K562 (cell line): ENCODE results near the gene CRIP1. TPM values are rescaled to one million over a fixed set of nuclear protein-coding genes. Genes with fewer than 3 reads are reported as not detected.

ENCODE experiments used
- ATAC-seq: fragments of 200-7000 bp; cut with Tn5 transposase; 3 replicates; pipeline ENCODE4 v1.9.1; 2020; ENCODE audit warnings: moderate library complexity
- BruUV-seq: library from RNA; stranded (reverse); fragments of 400-500 nt; replicated peaks from 2 replicates; lab custom pipeline; 2021; lab: Mats Ljungman, UMichigan
- CTCF ChIA-PET: fragments of 300-600 bp; formaldehyde crosslinking; extraction: SDS; loops from one replicate; lab custom pipeline; 2021; ENCODE audit warnings: low intra/inter-chr PET ratio; lab: Yijun Ruan, JAX
- POLR2A ChIA-PET: fragments of 300-600, 350-650 bp; sonication (Branson Sonifier 250); formaldehyde crosslinking; extraction: SDS; loops from one replicate; lab custom pipeline; 2021; ENCODE audit warnings: antibody characterized with exemption, inconsistent platforms; lab: Yijun Ruan, JAX
- DNase-seq, 4 experiments: peaks; one replicate each; pipeline versions ENCODE4 v3.0.0 to v3.0.0-alpha.2; 2011 to 2018; ENCODE audit warnings: low spot score in 3 of 4, mixed read lengths in 3 of 4; ENCODE audit errors: extremely low read depth in 1 of 4
- FAIRE-seq: peaks from 2 replicates; lab custom pipeline; 2011; peaks lifted over from hg19 to GRCh38; lab: Jason Lieb, UNC
- H2AFZ ChIP-seq: 2 replicates; pipeline ENCODE4 v1.6.0; 2011; ENCODE audit warnings: low read depth, low read length, control low read depth, inconsistent platforms
- H3K27ac ChIP-seq: fragments of 200-600 bp; 3 replicates; pipeline ENCODE4 v1.8.0; 2011; ENCODE audit warnings: low read depth, mild to moderate bottlenecking, control low read depth, inconsistent platforms, low read length, moderate library complexity, mixed read lengths; ENCODE audit errors: extremely low read depth
- H3K27me3 ChIP-seq, 2 experiments: fragments of 300-600 bp in 1 of 2; 2 replicates in 1 of 2; 3 replicates in 1 of 2; pipeline versions ENCODE4 v1.6.0 to v1.8.0; 2011; ENCODE audit warnings: inconsistent platforms in 2 of 2, low read length in 2 of 2, mild to moderate bottlenecking in 1 of 2, mixed read lengths in 1 of 2, moderate library complexity in 1 of 2; ENCODE audit not compliant: control insufficient read depth in 2 of 2, insufficient read depth in 2 of 2
- H3K36me3 ChIP-seq: fragments of 300-600 bp; 3 replicates; pipeline ENCODE4 v1.8.0; 2011; ENCODE audit warnings: mild to moderate bottlenecking, low read length, inconsistent platforms; ENCODE audit not compliant: control insufficient read depth, insufficient read depth
- H3K4me1 ChIP-seq, 2 experiments: fragments of 200-600 bp in 1 of 2; replicated peaks in 1 of 2; 2 replicates in 1 of 2; 3 replicates in 1 of 2; pipeline versions ENCODE4 v1.5.1 to v1.8.0; 2011; ENCODE audit warnings: inconsistent platforms in 2 of 2, low read length in 2 of 2, mild to moderate bottlenecking in 1 of 2, mixed read lengths in 1 of 2, moderate library complexity in 1 of 2; ENCODE audit not compliant: control insufficient read depth in 2 of 2, insufficient read depth in 2 of 2
- H3K4me2 ChIP-seq: 2 replicates; pipeline ENCODE4 v1.6.1; 2011; ENCODE audit warnings: low read length, control low read depth, inconsistent platforms, mixed read lengths; ENCODE audit not compliant: insufficient read depth
- H3K4me3 ChIP-seq: fragments of 200-600 bp; sonication (generic), shearing (Covaris generic); 2 replicates; pipeline ENCODE4 v1.5.1; 2016; ENCODE audit warnings: control low read depth, inconsistent platforms
- H3K79me2 ChIP-seq: fragments of 200-600 bp; 3 replicates; pipeline ENCODE4 v1.8.0; 2011; ENCODE audit warnings: low read length, inconsistent platforms; ENCODE audit not compliant: control insufficient read depth, insufficient read depth
- H3K9ac ChIP-seq, 2 experiments: 2 replicates each; pipeline versions ENCODE4 v1.6.0 to v1.6.1; 2011; ENCODE audit warnings: low read depth in 2 of 2, low read length in 2 of 2, control low read depth in 1 of 2, inconsistent platforms in 1 of 2, mild to moderate bottlenecking in 1 of 2, mixed read lengths in 1 of 2; ENCODE audit not compliant: insufficient read depth in 1 of 2
- H3K9me1 ChIP-seq: one replicate; pipeline ENCODE4 v1.6.0; 2011; ENCODE audit warnings: inconsistent platforms, mild to moderate bottlenecking, low read length, moderate library complexity; ENCODE audit not compliant: control insufficient read depth, insufficient read depth
- H3K9me3 ChIP-seq: replicated peaks from 2 replicates; pipeline ENCODE4 v1.5.1; 2011; ENCODE audit warnings: low read depth, low read length, inconsistent platforms; ENCODE audit not compliant: control insufficient read depth, insufficient read depth
- H4K20me1 ChIP-seq: replicated peaks from 2 replicates; pipeline ENCODE4 v1.6.1; 2011; ENCODE audit warnings: low read length, inconsistent platforms, mixed read lengths; ENCODE audit not compliant: control insufficient read depth, insufficient read depth
- BHLHE40 ChIP-seq: IDR thresholded peaks from 2 replicates; pipeline ENCODE4 v1.6.1; 2011; ENCODE audit warnings: low read length, improper control_type of control experiment
- CXXC5 ChIP-seq: fragments of 250-450 bp; sonication (Bioruptor Pico); IDR thresholded peaks from 2 replicates; pipeline ENCODE4 v1.8.0; 2022; ENCODE audit warnings: inconsistent platforms, mild to moderate bottlenecking, moderate library complexity
- DDX20 ChIP-seq: fragments of 450-650 bp; IDR thresholded peaks from 2 replicates; pipeline ENCODE4 v1.6.1; 2016; ENCODE audit warnings: missing genetic modification characterization, low read depth, mild to moderate bottlenecking, missing compliant biosample characterization, moderate library complexity
- DPF2 ChIP-seq: fragments of 450-650 bp; IDR thresholded peaks from 2 replicates; pipeline ENCODE4 v1.6.1; 2016
- EGR1 ChIP-seq: fragments of 450-650 bp; conservative IDR thresholded peaks from 2 replicates; pipeline ENCODE4 v1.6.1; 2017; ENCODE audit warnings: mild to moderate bottlenecking
- EP300 ChIP-seq: IDR thresholded peaks from 2 replicates; pipeline ENCODE4 v1.6.1; 2012; ENCODE audit warnings: low read length, improper control_type of control experiment
- FOXA1 ChIP-seq: fragments of 450-650 bp; IDR thresholded peaks from 2 replicates; pipeline ENCODE4 v1.6.1; 2016; ENCODE audit warnings: mild to moderate bottlenecking, borderline replicate concordance
- FOXA3 ChIP-seq, 2 experiments: fragments of 450-650 bp in 1 of 2; sonication (generic) in 1 of 2; formaldehyde crosslinking; IDR thresholded peaks in 1 of 2; conservative IDR thresholded peaks in 1 of 2; 2 replicates each; pipeline versions ENCODE4 v1.4.0 to v1.8.0; 2020 to 2022; ENCODE audit warnings: mild to moderate bottlenecking in 2 of 2, missing genetic modification reagents in 1 of 2
- IFI16 ChIP-seq: fragments of 250-450 bp; sonication (Bioruptor Pico); IDR thresholded peaks from 2 replicates; pipeline ENCODE4 v2.1.2; 2022; ENCODE audit warnings: mild to moderate bottlenecking, inconsistent platforms
- LARP7 ChIP-seq: fragments of 450-650 bp; IDR thresholded peaks from 2 replicates; pipeline ENCODE4 v1.6.1; 2016
- MAZ ChIP-seq, 2 experiments: fragments of 450-650 bp in 1 of 2; sonication (generic) in 1 of 2; formaldehyde crosslinking; IDR thresholded peaks in 1 of 2; conservative IDR thresholded peaks in 1 of 2; 2 replicates each; pipeline versions ENCODE4 v1.4.0 to v1.5.0; 2020; ENCODE audit warnings: mild to moderate bottlenecking in 1 of 2, missing genetic modification reagents in 1 of 2
- MEIS2 ChIP-seq: fragments of 450-650 bp; IDR thresholded peaks from 2 replicates; pipeline ENCODE4 v1.6.1; 2014; ENCODE audit warnings: mild to moderate bottlenecking; ENCODE audit not compliant: partially characterized antibody
- MYNN ChIP-seq, 2 experiments: sonication (generic); formaldehyde crosslinking in 1 of 2; IDR thresholded peaks; 2 replicates each; pipeline versions ENCODE4 v1.5.0 to v1.6.1; 2016 to 2020; ENCODE audit warnings: antibody characterized with exemption in 1 of 2, missing genetic modification reagents in 1 of 2
- POLR2B ChIP-seq: fragments of 450-650 bp; IDR thresholded peaks from 2 replicates; pipeline ENCODE4 v1.6.1; 2018; ENCODE audit warnings: low read depth; ENCODE audit not compliant: partially characterized antibody
- SIX5 ChIP-seq, 2 experiments: IDR thresholded peaks; 2 replicates each; pipeline ENCODE4 v1.6.1; 2011; ENCODE audit warnings: low read length in 2 of 2, borderline replicate concordance in 1 of 2, low read depth in 1 of 2, mild to moderate bottlenecking in 1 of 2, moderate library complexity in 1 of 2; ENCODE audit not compliant: insufficient read depth in 1 of 2
- SMARCA5 ChIP-seq: fragments of 450-650 bp; IDR thresholded peaks from 2 replicates; pipeline ENCODE4 v1.6.1; 2016
- SMC3 ChIP-seq: conservative IDR thresholded peaks from 2 replicates; pipeline ENCODE4 v1.6.1; 2011; ENCODE audit warnings: low read depth, low read length, improper control_type of control experiment; ENCODE audit not compliant: insufficient read depth
- SREBF2 ChIP-seq: sonication (generic); formaldehyde crosslinking; IDR thresholded peaks from 2 replicates; pipeline ENCODE4 v1.4.0; 2020; ENCODE audit warnings: mild to moderate bottlenecking, missing genetic modification reagents
- USF2 ChIP-seq: sonication (generic); formaldehyde crosslinking; IDR thresholded peaks from 2 replicates; pipeline ENCODE4 v1.5.0; 2020; ENCODE audit warnings: missing genetic modification reagents
- ZNF232 ChIP-seq: sonication (generic); formaldehyde crosslinking; IDR thresholded peaks from 2 replicates; pipeline ENCODE4 v1.8.0; 2022; ENCODE audit warnings: mild to moderate bottlenecking, missing genetic modification reagents
- ZNF347 ChIP-seq: fragments of 450-650 bp; formaldehyde crosslinking; IDR thresholded peaks from 2 replicates; pipeline ENCODE4 v1.4.0; 2020; ENCODE audit warnings: low read depth, mild to moderate bottlenecking, moderate library complexity
- ZNF445 ChIP-seq: fragments of 250-450 bp; sonication (Bioruptor Pico); IDR thresholded peaks from 2 replicates; pipeline ENCODE4 v1.4.0; 2020; ENCODE audit warnings: low read depth, mild to moderate bottlenecking, moderate library complexity
- ZNF655 ChIP-seq: fragments of 250-450 bp; sonication (Bioruptor Pico); IDR thresholded peaks from 2 replicates; pipeline ENCODE4 v1.5.0; 2021
- WGBS: fragments of 100-300 bp; shearing (Covaris generic); methylation state at CpG from one replicate; pipeline ENCODE4 v1.1.6; 2016; ENCODE audit warnings: low coverage, mixed read lengths; ENCODE audit not compliant: insufficient coverage; ENCODE audit errors: missing lambda C conversion rate; 5-methylcytosine and 5-hydroxymethylcytosine counted together
- in situ Hi-C: fragments of 300-500 bp; cut with MboI; formaldehyde crosslinking; loops from 4 replicates; pipeline ENCODE4 v1.15.0; 2018; ENCODE audit warnings: inconsistent platforms, mixed read lengths
- intact Hi-C: fragments of 100-400 bp; cut with micrococcal nuclease; formaldehyde crosslinking; loops from 2 replicates; pipeline ENCODE4 v1.14.2; 2022
- polyA plus RNA-seq, 8 experiments: library from polyadenylated mRNA; depleted of rRNA in 4 of 8; stranded (reverse) in 5 of 8; unstranded in 3 of 8; fragments of >200 nt; fragmentation: Nextera tagmentation in 2 of 8; fragmentation: Illumina TruSeq in 1 of 8; extraction: Ambion mirVana in 2 of 8; extraction: Trizol in 1 of 8; gene quantifications; 2 replicates each; pipeline versions ENCODE4 v1.2.1 to v1.2.3, GENCODE V29; 2011 to 2014; ENCODE audit warnings: inconsistent platforms in 1 of 8, missing spikeins in 1 of 8
- total RNA-seq, 7 experiments: library from RNA; depleted of rRNA in 6 of 7; stranded (reverse); fragments of >200 nt in 6 of 7; fragmentation: Illumina TruSeq in 2 of 7; extraction: Trizol in 2 of 7; gene quantifications; 2 replicates each; pipeline versions ENCODE4 v1.2.1 to v1.2.3, GENCODE V29; 2011 to 2021; ENCODE audit warnings: low replicate concordance in 1 of 7

CRIP1 gene
- total and polyA plus RNA-seq, 9 of the 15 experiments (the other 6 are each of a cell fraction or from before 2014, with no cell fraction given): 0.11 to 0.58 (median 0.14) TPM; not detected in 6

- no TSS peak for BruUV-seq
- Histone ChIP-seq H3K4me1 (peaks cover 12 to 94% of the 10 kb centered on the region in 2 experiments), H3K4me3 (no peak overlapping the region), H4K20me1 (no peaks in the 10 kb centered on the region), H3K9me3 (no peaks in the 10 kb centered on the region), H3K36me3 (no peaks in the 10 kb centered on the region), H3K9ac (peak overlapping the region in 1 of 2 experiments; percentile 83; a peak in 2 of 4 replicates), H3K9me1 (no peaks in the 10 kb centered on the region), H3K4me2 (no peak overlapping the region), H3K27me3 (no peaks in the 10 kb centered on the region), H3K27ac (no peak overlapping the region), H2AFZ (peak overlapping the region; percentile 55; the same call in 1 of the 2 replicates), H3K79me2 (no peaks in the 10 kb centered on the region)
- POLR2A ChIA-PET: interaction anchor here (1.0 kb wide), 1 partner anchor 88 kb away, joined by 3 read pairs; no protein-coding TSS in a partner anchor
- peak; percentile 70 to 81 (median 76) for DNase-seq
- in situ Hi-C loops: loop anchor here (5.0 kb wide), 1 partner anchor 113 kb away; no protein-coding TSS in a partner anchor
- FAIRE-seq: peak; percentile 79
- CTCF ChIA-PET: no interaction called here
- WGBS: 8% methylated on average over 5 of the region's 12 CpGs
- peak; percentile 44 for ATAC-seq
- intact Hi-C loops: loop anchor here (5.0 kb wide), 1 partner anchor 38 kb away; no protein-coding TSS in a partner anchor
- TF ChIP-seq CXXC5 (CRISPR knock-in tag) (no peak), ZNF445 (CRISPR knock-in tag) (no peak), MEIS2 (peak; percentile 29), EGR1 (no peak), POLR2B (no peak), SMC3 (0 out of 2 replicates have a peak, but pooled peaks have one; percentile 28), DPF2 (no peak), LARP7 (no peak), ZNF347 (CRISPR knock-in tag) (no peak), MYNN (IDR thresholded peaks at IDR 0.05) (no peak), MYNN (CRISPR knock-in tag; IDR thresholded peaks at IDR 0.05) (no peak), FOXA3 (CRISPR knock-in tag; conservative IDR thresholded peaks at IDR 0.05 in 1 of 2, IDR thresholded peaks at IDR 0.05 in 1 of 2) (no peak), DDX20 (no peak), MAZ (CRISPR knock-in tag; conservative IDR thresholded peaks at IDR 0.05 in 1 of 2, IDR thresholded peaks at IDR 0.05 in 1 of 2) (peak in 1 of 2 experiments; percentile 61; a peak in 1 of 4 replicates), SIX5 (IDR thresholded peaks at IDR 0.05; ENCODE audit: borderline replicate concordance in 1 of 2, insufficient read depth in 1 of 2, low read depth in 1 of 2, low read length in 2 of 2) (no peak), SREBF2 (CRISPR knock-in tag) (no peak), SMARCA5 (no peak), EP300 (no peak), USF2 (CRISPR knock-in tag) (no peak), ZNF655 (no peak), IFI16 (CRISPR knock-in tag) (no peak), BHLHE40 (no peak), ZNF232 (CRISPR knock-in tag) (no peak), FOXA1 (no peak)
These were observed 935 bp upstream of the CRIP1 start for GRCh38 chr14:105485739-105486162.
